HG02885 (cell line): Measurements from ENCODE around the gene GALNT12.
A peak's percentile ranks its signal among the peaks of the same experiment; 100 is the strongest.

Experiments
- ATAC-seq: cut with Tn5 transposase; IDR thresholded peaks from one replicate; pipeline ENCODE4 v1.9.1; 2021; ENCODE audit warnings: mild to moderate bottlenecking; ENCODE audit not compliant: unreplicated experiment, poor library complexity

Gene GALNT12

DNA sequence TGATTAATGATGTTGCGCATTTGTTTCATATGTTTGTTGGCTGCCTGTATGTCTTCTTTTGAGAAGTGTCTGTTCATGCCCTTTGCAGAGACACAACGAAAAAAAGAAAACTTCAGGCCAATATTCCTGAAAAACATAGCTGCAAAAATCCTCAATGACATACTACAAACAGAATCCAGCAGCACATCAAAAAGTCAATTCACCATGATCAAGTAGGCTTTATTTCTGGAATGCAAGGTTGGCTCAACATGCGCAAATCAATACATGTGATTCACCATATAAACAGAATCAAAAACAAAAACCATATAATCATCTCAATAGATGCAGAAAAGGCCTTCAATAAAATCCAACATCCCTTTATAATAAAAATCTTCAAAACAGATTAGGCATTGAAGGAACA, 9.2 kb upstream of the GALNT12 start:
- no peak for ATAC-seq

- ATAC-seq, result no peak
These were observed 5.9 kb upstream of the GALNT12 start for GRCh38 chr9:98801561-98801960.

GRCh38 chr9:98801969-98802371, 5.5 kb upstream of the GALNT12 start:
- ATAC-seq, result no peak

- no peak for ATAC-seq
These were observed 3.4 kb upstream of the GALNT12 start for GRCh38 chr9:98804083-98804482.

GRCh38 chr9:98805506-98806272, 1.8 kb upstream of the GALNT12 start:
- ATAC-seq, result no peak

DNA sequence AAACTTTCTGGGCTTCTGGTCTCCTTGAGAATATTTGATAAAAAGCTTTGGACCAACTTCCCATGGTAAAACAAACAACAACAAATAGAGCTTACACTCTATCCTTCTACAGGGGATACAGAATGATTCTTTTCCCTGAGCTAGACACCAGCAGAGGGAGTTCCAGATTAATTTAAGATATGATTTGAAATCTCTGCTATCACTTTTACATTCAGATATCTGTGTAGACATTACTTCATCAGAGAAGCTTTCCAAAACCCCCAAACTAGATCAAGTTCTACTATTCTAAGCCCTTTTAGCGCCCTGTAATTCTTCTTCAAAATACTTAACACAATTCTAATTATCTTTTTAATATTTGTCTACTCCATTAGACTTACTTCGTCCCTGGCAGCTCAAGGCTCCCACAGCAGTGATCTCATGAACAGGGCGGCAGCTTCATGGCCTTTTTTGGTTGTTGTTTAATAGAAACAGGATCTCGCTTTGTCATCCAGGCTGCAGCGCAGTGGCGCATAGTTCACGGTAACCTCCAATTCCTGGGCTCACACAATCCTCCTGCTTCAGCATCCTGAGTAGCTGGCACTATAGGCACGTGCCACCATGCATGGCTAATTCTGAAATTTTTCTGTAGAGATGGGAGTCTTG, 955 bp upstream of the GALNT12 start:
- ATAC-seq, result no peak

GRCh38 chr9:98807814-98808195, 335 bp downstream of the GALNT12 start:
- ATAC-seq, result peak; percentile 36

GRCh38 chr9:98808411-98808815, 943 bp downstream of the GALNT12 start:
- no peak for ATAC-seq

GRCh38 chr9:98808875-98809274, 1.4 kb downstream of the GALNT12 start:
- no peak for ATAC-seq

- no peak for ATAC-seq
These were observed 2.0 kb downstream of the GALNT12 start for GRCh38 chr9:98809311-98810101.

DNA sequence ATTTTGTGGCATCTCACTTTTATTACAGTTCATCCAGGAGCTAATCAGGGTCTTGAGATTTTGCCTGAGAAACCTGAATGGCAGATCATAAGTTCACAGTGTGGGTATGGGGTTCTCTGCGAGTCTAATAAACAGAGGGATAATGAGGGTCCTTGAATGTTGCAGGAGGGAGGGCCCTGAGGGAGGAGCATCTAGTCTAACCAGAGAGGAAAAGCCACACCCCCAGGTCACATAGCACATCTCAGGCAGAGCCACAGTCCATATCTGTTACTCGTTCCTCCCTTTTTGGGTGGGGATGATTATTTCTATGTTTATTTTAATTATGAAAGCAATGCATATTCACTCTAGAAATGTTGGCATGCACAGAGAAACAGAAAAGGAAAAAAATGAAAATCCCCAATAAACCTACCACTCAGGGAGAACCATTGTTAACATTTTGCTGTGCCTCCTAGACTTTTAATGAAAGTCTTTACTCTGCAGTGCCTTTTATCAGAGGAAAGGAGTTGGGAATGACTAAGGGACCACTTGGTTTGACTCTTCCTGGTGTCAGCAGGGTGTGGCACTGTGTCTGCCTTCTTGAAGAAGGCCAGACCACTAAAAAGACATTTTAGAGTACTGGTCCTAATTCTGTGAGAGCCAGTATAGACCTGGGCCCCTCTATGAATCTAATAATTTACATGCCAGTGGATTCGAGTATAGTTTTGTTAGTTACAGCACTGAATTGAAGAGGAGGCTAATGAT, 2.8 kb downstream of the GALNT12 start:
- ATAC-seq, result no peak

DNA sequence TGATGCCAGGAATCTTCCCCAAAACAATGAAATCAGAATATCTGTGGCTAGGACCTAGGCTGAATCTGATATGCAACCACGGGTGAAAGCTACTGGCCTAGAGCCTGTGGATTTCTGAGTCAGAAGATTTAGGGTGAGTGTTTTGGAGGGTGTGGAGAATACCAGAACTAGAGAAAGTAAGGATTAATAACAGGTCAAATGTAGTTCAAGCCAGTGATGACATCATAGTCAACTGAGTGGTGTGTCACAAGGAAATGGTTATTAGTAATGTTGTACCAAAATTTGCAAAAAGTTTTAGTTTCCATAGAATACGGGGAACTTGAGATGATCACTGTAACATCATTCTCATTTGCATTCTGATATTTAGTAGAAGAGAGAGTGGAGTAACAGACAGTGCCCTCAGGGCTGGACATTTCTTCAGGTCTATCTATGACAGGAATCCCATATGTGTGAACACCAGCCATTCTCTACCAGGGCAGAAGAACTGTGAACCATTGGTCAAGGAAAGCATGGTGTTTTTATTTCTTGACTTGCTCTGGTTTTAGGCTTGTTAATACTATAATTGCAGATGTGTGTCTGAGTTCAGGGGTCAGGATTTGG, 3.7 kb downstream of the GALNT12 start:
- no peak for ATAC-seq

GRCh38 chr9:98815391-98815951, 8.0 kb downstream of the GALNT12 start:
- no peak for ATAC-seq

- ATAC-seq, result no peak
These were observed 11.3 kb downstream of the GALNT12 start for GRCh38 chr9:98818764-98819163.

- no peak for ATAC-seq
These were observed 11.8 kb downstream of the GALNT12 start for GRCh38 chr9:98819231-98819630.

DNA sequence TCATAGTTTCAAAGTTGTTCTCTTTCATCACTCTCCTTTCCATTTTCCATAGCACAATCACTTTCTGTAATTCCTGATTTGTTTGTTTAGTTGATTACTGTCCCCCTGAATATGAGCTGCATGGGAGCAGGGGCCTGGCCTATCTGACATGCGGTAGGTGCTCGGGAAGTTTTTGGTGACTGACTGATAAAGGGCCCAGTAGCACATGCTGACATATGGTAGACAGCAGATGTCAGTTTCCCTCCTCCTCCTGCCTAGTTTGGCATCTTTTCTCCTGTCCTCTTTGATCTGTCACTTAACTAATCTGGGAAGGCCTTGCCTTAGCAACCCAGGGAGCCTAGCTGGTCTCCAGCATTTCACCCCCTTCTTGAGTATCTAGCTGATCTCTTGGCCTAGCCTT, 14.4 kb downstream of the GALNT12 start:
- no peak for ATAC-seq

DNA sequence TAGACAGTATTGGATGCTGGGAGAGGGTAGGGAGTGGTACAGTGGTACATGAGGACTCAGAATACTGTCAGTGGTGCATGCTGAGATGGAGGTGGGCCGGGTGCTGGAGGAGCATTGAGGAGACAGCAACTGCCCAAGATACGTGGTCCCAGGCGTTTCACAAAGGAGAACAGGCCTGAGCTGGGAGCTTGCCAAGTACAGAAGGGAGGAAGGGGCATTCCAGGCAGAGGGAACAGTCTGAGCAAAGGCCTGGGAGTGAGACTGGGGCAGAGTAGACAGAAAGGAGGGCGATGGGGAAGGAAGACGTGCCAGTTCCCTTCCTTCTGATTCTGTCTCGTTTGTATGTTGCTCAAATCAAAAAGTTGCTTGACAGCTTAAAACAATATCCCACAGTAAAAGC, 15.2 kb downstream of the GALNT12 start:
- no peak for ATAC-seq

GRCh38 chr9:98823666-98824334, 16.3 kb downstream of the GALNT12 start:
- no peak for ATAC-seq

GRCh38 chr9:98825414-98825813, 17.9 kb downstream of the GALNT12 start:
- no peak for ATAC-seq
